Measurements from ENCODE around the gene KAT5. TPM values are rescaled to one million over a fixed set of nuclear protein-coding genes. Genes with fewer than 3 reads are reported as not detected.

KAT5 gene
- total and polyA plus RNA-seq, 2 of the 13 experiments (the other 11 are each of a cell fraction or from before 2014, with no cell fraction given): 35.2 to 48.3 TPM

DNA sequence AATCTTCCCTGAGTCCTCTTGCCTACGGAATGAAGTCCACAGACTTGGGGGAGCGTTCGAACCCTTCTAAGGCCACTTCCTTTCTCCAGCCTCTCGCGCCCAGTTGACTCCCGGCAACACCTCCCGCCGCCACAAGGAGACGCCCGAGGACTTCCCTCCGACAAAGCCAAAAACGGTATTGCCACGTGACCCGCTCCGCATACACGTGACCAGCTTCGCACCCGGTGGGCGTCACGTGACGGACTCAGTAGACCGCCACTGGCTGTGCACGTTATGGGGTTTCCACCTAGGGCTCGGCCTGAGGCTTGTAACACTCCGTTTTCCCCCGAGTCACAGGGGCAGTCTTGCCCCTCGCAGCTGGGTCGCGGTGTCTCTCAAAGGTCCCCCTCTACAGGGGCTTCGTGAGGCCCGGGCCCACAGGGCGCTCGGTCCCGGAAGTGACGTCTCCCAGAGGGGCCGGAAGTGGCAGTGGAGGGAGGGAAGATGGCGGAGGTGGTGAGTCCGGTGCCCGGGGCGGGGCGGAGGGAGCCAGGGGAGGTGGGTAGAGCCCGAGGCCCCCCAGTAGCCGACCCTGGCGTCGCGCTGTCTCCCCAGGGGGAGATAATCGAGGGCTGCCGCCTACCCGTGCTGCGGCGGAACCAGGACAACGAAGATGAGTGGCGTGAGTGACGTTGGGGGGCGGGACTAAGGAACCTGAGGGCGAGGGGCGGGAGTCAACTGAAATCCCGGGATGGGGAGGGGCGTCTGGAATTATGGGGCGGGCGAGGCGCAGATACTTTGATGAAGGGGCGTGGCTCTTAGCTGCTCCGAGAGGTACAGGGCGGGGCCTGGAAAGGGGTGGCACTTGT is at the start of gene KAT5 (continued):
- TF ChIP-seq RAD51 (IDR thresholded peaks at IDR 0.05; ENCODE audit: borderline replicate concordance): peak; percentile 100
- TF ChIP-seq, protein P1, sequence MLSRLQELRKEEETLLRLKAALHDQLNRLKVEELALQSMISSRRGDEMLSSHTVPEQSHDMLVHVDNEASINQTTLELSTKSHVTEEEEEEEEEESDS (CRISPR knock-in tag; IDR thresholded peaks at IDR 0.05; ENCODE audit: borderline replicate concordance): 0 out of 2 replicates have a peak, but pooled peaks have one; percentile 78
- TF ChIP-seq, protein P2, sequence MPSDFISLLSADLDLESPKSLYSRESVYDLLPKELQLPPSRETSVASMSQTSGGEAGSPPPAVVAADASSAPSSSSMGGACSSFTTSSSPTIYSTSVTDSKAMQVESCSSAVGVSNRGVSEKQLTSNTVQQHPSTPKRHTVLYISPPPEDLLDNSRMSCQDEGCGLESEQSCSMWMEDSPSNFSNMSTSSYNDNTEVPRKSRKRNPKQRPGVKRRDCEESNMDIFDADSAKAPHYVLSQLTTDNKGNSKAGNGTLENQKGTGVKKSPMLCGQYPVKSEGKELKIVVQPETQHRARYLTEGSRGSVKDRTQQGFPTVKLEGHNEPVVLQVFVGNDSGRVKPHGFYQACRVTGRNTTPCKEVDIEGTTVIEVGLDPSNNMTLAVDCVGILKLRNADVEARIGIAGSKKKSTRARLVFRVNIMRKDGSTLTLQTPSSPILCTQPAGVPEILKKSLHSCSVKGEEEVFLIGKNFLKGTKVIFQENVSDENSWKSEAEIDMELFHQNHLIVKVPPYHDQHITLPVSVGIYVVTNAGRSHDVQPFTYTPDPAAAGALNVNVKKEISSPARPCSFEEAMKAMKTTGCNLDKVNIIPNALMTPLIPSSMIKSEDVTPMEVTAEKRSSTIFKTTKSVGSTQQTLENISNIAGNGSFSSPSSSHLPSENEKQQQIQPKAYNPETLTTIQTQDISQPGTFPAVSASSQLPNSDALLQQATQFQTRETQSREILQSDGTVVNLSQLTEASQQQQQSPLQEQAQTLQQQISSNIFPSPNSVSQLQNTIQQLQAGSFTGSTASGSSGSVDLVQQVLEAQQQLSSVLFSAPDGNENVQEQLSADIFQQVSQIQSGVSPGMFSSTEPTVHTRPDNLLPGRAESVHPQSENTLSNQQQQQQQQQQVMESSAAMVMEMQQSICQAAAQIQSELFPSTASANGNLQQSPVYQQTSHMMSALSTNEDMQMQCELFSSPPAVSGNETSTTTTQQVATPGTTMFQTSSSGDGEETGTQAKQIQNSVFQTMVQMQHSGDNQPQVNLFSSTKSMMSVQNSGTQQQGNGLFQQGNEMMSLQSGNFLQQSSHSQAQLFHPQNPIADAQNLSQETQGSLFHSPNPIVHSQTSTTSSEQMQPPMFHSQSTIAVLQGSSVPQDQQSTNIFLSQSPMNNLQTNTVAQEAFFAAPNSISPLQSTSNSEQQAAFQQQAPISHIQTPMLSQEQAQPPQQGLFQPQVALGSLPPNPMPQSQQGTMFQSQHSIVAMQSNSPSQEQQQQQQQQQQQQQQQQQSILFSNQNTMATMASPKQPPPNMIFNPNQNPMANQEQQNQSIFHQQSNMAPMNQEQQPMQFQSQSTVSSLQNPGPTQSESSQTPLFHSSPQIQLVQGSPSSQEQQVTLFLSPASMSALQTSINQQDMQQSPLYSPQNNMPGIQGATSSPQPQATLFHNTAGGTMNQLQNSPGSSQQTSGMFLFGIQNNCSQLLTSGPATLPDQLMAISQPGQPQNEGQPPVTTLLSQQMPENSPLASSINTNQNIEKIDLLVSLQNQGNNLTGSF (CRISPR knock-in tag; IDR thresholded peaks at IDR 0.05): peak; percentile 79; the same call in 1 of the 2 replicates
- TF ChIP-seq, protein P3, sequence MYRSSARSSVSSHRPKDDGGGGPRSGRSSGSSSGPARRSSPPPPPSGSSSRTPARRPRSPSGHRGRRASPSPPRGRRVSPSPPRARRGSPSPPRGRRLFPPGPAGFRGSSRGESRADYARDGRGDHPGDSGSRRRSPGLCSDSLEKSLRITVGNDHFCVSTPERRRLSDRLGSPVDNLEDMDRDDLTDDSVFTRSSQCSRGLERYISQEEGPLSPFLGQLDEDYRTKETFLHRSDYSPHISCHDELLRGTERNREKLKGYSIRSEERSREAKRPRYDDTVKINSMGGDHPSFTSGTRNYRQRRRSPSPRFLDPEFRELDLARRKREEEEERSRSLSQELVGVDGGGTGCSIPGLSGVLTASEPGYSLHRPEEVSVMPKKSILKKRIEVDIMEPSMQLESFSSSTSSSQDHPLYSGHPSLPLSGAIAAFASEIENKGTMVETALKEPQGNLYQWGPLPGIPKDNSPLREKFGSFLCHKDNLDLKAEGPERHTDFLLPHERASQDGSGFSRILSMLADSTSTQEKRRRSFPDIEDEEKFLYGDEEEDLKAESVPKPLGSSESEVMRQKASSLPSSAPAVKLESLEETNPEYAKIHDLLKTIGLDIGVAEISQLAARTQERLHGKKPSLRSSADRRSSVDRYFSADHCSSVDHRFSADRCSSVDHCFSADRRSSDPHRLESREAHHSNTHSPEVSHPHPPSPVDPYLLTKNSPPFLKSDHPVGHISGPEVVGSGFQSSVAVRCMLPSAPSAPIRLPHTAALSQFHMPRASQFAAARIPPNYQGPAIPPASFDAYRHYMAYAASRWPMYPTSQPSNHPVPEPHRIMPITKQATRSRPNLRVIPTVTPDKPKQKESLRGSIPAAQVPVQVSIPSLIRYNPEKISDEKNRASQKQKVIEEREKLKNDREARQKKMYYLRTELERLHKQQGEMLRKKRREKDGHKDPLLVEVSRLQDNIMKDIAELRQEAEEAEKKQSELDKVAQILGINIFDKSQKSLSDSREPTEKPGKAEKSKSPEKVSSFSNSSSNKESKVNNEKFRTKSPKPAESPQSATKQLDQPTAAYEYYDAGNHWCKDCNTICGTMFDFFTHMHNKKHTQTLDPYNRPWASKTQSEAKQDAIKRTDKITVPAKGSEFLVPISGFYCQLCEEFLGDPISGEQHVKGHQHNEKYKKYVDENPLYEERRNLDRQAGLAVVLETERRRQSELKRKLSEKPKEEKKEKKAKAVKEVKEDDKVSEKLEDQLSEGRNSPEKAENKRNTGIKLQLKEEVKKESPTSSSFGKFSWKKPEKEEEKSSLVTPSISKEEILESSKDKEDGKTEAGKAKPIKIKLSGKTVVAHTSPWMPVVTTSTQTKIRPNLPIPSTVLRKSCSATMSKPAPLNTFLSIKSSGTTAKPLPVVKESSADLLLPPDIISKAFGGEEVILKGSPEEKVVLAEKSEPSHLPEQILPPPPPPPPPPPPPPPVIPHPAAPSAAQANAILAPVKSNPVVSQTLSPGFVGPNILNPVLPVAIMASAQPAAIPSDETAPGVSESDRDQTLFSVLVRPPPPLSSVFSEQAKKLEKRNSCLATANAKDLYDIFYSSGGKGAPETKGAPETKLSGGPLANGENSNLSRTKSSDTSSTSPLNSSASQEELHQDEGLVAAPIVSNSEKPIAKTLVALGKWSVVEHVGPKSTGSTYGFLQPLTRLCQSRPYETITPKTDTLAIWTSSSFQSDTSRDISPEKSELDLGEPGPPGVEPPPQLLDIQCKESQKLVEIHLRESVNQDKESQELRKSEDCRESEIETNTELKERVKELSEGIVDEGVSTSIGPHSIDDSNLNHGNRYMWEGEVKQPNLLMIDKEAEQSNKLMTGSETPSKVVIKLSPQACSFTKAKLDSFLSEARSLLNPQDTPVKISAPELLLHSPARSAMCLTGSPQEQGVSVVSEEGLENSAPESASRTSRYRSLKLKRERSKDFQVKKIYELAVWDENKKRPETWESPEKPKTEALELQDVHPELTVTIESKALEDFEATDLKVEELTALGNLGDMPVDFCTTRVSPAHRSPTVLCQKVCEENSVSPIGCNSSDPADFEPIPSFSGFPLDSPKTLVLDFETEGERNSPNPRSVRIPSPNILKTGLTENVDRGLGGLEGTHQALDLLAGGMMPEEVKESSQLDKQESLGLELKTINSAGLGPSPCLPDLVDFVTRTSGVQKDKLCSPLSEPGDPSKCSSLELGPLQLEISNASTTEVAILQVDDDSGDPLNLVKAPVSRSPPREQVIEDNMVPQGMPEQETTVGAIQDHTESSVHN (CRISPR knock-in tag; IDR thresholded peaks at IDR 0.05): no peak
- peak; percentile 91 for TF ChIP-seq TP53 (CRISPR knock-in tag; conservative IDR thresholded peaks at IDR 0.05)
- TF ChIP-seq, protein P4, sequence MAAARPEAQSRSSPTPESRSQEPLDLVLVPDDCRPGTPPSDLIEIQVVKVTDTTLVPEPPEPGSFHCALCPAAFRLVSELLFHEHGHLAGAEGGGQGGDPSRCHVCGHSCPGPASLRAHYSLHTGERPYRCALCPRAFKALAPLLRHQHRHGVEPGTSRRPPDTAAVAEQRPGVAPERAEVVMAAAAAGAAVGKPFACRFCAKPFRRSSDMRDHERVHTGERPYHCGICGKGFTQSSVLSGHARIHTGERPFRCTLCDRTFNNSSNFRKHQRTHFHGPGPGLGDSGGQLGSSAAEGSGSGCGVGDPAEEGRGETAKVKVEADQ (CRISPR knock-in tag; IDR thresholded peaks at IDR 0.05; ENCODE audit: borderline replicate concordance): peak; percentile 97
- peak; percentile 94 for TF ChIP-seq LCORL (IDR thresholded peaks at IDR 0.05)
- TF ChIP-seq LCORL (CRISPR knock-in tag; IDR thresholded peaks at IDR 0.05): peak; percentile 87
- TF ChIP-seq KLF12 (CRISPR knock-in tag; IDR thresholded peaks at IDR 0.05; ENCODE audit: borderline replicate concordance): peak; percentile 71; the same call in 1 of the 2 replicates
- peak; percentile 90 for TF ChIP-seq PHF8 (CRISPR knock-in tag; IDR thresholded peaks at IDR 0.05)
- TF ChIP-seq HDAC2 (CRISPR knock-in tag; IDR thresholded peaks at IDR 0.05): peak; percentile 86
- TF ChIP-seq ZNF326 (CRISPR knock-in tag; IDR thresholded peaks at IDR 0.05; ENCODE audit: borderline replicate concordance): no peak
